OCI-LY1 (cell line): Measurements from ENCODE around the gene ADAMTS14.

ENCODE experiments used
- EZH2 ChIP-seq: fragments of 200-600 bp; sonication (generic), shearing (Covaris generic); IDR thresholded peaks from 2 replicates; pipeline ENCODE4 v1.8.0; 2017; ENCODE audit warnings: borderline replicate concordance, mixed run types, mild to moderate bottlenecking, antibody characterized with exemption, low read length, moderate library complexity, mixed read lengths
- TF ChIP-seq, protein P1 (sequence below): fragments of 200-600 bp; sonication (generic), shearing (Covaris generic); IDR thresholded peaks from 2 replicates; pipeline ENCODE4 v1.5.1; 2017; ENCODE audit warnings: mild to moderate bottlenecking, antibody characterized with exemption, low read length, moderate library complexity, mixed read lengths

DNA sequence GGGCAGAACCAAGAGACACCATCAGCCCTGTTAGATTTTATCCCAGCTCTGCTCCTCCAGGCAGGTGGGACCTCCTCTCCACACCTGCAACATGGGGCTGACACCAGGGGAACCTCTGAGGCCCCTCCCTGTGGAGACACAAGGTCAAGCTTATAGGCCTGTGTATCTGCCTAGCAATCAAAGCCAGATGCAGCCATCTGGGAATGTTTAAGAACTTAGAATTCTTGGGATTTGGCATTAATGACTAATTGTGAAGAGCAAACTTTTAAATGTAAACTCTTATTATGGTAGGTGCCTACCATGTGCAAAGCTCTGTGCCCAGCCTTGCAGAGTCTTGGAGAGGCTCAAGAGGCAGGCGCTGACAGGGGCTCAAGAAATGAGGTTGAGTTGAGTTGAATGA lies 60.7 kb downstream of the ADAMTS14 start:
- TF ChIP-seq, protein P1, sequence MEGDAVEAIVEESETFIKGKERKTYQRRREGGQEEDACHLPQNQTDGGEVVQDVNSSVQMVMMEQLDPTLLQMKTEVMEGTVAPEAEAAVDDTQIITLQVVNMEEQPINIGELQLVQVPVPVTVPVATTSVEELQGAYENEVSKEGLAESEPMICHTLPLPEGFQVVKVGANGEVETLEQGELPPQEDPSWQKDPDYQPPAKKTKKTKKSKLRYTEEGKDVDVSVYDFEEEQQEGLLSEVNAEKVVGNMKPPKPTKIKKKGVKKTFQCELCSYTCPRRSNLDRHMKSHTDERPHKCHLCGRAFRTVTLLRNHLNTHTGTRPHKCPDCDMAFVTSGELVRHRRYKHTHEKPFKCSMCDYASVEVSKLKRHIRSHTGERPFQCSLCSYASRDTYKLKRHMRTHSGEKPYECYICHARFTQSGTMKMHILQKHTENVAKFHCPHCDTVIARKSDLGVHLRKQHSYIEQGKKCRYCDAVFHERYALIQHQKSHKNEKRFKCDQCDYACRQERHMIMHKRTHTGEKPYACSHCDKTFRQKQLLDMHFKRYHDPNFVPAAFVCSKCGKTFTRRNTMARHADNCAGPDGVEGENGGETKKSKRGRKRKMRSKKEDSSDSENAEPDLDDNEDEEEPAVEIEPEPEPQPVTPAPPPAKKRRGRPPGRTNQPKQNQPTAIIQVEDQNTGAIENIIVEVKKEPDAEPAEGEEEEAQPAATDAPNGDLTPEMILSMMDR: no peak
- TF ChIP-seq EZH2: no peak
